OCI-M2 (cell line): ENCODE measurements around the gene ZNF106.

Experiments
- DNase-seq: peaks from one replicate; lab custom pipeline; 2025; ENCODE audit not compliant: unreplicated experiment; lab: John Stamatoyannopoulos, UW

Gene ZNF106

GRCh38 chr15:42409011-42409410 lies 81.9 kb downstream of the ZNF106 start:
- no peak for DNase-seq

- no peak for DNase-seq
Observed at GRCh38 chr15:42408178-42408577, 82.8 kb downstream of the ZNF106 start.

- no peak for DNase-seq
Observed at GRCh38 chr15:42405863-42406482, 85.0 kb downstream of the ZNF106 start.

- DNase-seq, result no peak
Observed at GRCh38 chr15:42404461-42405235, 86.3 kb downstream of the ZNF106 start.

GRCh38 chr15:42403389-42403788 lies 87.6 kb downstream of the ZNF106 start:
- no peak for DNase-seq

GRCh38 chr15:42402455-42403205 lies 88.3 kb downstream of the ZNF106 start:
- no peak for DNase-seq

- DNase-seq, result no peak
Observed at GRCh38 chr15:42401544-42402454, 89.1 kb downstream of the ZNF106 start.

- no peak for DNase-seq
Observed at GRCh38 chr15:42395838-42396237, 95.1 kb downstream of the ZNF106 start.

- DNase-seq, result no peak
Observed at GRCh38 chr15:42394106-42394505, 96.8 kb downstream of the ZNF106 start.

GRCh38 chr15:42392309-42393024 lies 98.5 kb downstream of the ZNF106 start:
- DNase-seq, result no peak

GRCh38 chr15:42387603-42388002 lies 103.3 kb downstream of the ZNF106 start:
- no peak for DNase-seq

GRCh38 chr15:42385980-42386700 lies 104.8 kb downstream of the ZNF106 start:
- no peak for DNase-seq

- no peak for DNase-seq
Observed at GRCh38 chr15:42385206-42385979, 105.5 kb downstream of the ZNF106 start.

GRCh38 chr15:42384597-42384996 lies 106.3 kb downstream of the ZNF106 start:
- DNase-seq, result no peak

- DNase-seq, result no peak
Observed at GRCh38 chr15:42378011-42378410, 112.9 kb downstream of the ZNF106 start.

GRCh38 chr15:42375941-42376340 lies 115.0 kb downstream of the ZNF106 start:
- no peak for DNase-seq

- no peak for DNase-seq
Observed at GRCh38 chr15:42375252-42375651, 115.7 kb downstream of the ZNF106 start.

- no peak for DNase-seq
Observed at GRCh38 chr15:42374810-42375209, 116.1 kb downstream of the ZNF106 start.

- DNase-seq, result no peak
Observed at GRCh38 chr15:42373936-42374335, 117.0 kb downstream of the ZNF106 start.
